Naive thymus-derived CD8-positive, alpha-beta T cell (primary cell): ENCODE measurements around the gene SLC44A1. TPM values are rescaled to one million over a fixed set of nuclear protein-coding genes. Genes with fewer than 3 reads are reported as not detected.

ENCODE experiments used
- ATAC-seq, 2 donors: fragments of 150-1000 bp; cut with Tn5 transposase in 1 of 2; sonication (Bioruptor Pico), chemical (Tn5 transposase) in 1 of 2; 1 replicate in 1 of 2; 2 replicates in 1 of 2; pipeline ENCODE4 v1.10.0; 2021; ENCODE audit warnings: mild to moderate bottlenecking in 2 of 2, moderate library complexity in 2 of 2
- POLR2A ChIA-PET: fragments of 350-600 bp; sonication (Branson Sonifier 250); formaldehyde crosslinking; loops from one replicate; lab custom pipeline; 2021; ENCODE audit warnings: antibody characterized with exemption; lab: Charles Lee
- DNase-seq, 10 donors: peaks; one replicate each; pipeline versions ENCODE4 v3.0.0 to v3.0.0-alpha.2; 2020 to 2022
- H3K27ac Mint-ChIP-seq, 10 donors: one replicate each; pipeline ENCODE4 v1.8.0; 2020 to 2022; ENCODE audit warnings: mild to moderate bottlenecking in 10 of 10, mixed read lengths in 10 of 10, moderate library complexity in 4 of 10, inconsistent platforms in 1 of 10
- H3K27me3 Mint-ChIP-seq, 5 donors: one replicate each; pipeline ENCODE4 v1.8.0; 2021 to 2022; ENCODE audit warnings: mixed read lengths in 5 of 5
- H3K36me3 Mint-ChIP-seq, 3 donors: one replicate each; pipeline ENCODE4 v1.8.0; 2020 to 2022; ENCODE audit warnings: mixed read lengths in 3 of 3, mild to moderate bottlenecking in 2 of 3, inconsistent platforms in 1 of 3
- H3K4me1 Mint-ChIP-seq, 4 donors: one replicate each; pipeline ENCODE4 v1.8.0; 2021 to 2022; ENCODE audit warnings: mixed read lengths in 4 of 4
- H3K4me3 Mint-ChIP-seq, 10 donors: one replicate each; pipeline ENCODE4 v1.8.0; 2020 to 2022; ENCODE audit warnings: mild to moderate bottlenecking in 10 of 10, mixed read lengths in 10 of 10, moderate library complexity in 6 of 10, inconsistent platforms in 1 of 10
- H3K9me3 Mint-ChIP-seq, 9 donors: one replicate each; pipeline ENCODE4 v1.8.0; 2020 to 2022; ENCODE audit warnings: mixed read lengths in 9 of 9, mild to moderate bottlenecking in 3 of 9, inconsistent platforms in 1 of 9, moderate library complexity in 1 of 9
- polyA plus RNA-seq, 3 donors: library from polyadenylated mRNA; unstranded; fragments of 300-500 nt; fragmentation: Illumina TruSeq; gene quantifications; one replicate each; pipeline ENCODE4 v1.2.3, GENCODE V29; 2021
- total RNA-seq, 8 experiments: library from RNA in 2 of 8; stranded (reverse) in 2 of 8; gene quantifications; one replicate each; pipeline ENCODE4 v1.2.3 and lab custom pipeline; 2021 to 2026

SLC44A1 gene
- total and polyA plus RNA-seq, 5 experiments from 2014 or later: 8.2 to 16.8 (median 12.2) TPM

DNA sequence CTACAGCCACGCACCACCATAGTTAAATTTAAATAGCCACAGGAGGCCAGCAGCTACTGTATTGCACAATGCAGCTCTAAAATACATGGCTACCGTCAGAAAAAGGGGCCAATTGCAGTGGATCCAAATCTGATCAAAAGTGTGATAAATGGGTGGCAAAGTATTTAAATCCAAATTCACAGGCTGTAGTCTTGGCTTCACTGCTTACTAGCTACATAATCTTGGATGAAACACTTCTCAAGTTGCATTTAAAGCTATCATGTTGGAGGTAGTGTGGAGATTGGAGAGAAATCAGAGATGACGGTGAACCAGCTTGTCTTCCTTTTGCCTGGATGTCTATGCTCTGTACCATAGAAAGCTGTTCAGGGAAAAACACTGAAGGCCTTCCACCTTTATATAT lies 24.0 kb upstream of the SLC44A1 start:
- POLR2A ChIA-PET: no interaction called here
- peaks cover 0 to 7% (median 2%) of the 10 kb centered on the region in 5 donors for H3K27me3 Mint-ChIP-seq
- H3K36me3 Mint-ChIP-seq: peaks cover 3 to 29% (median 5%) of the 10 kb centered on the region in 3 donors
- DNase-seq (no peak), ATAC-seq (no peak)
- no peaks in the 10 kb centered on the region for H3K4me1 Mint-ChIP-seq
- H3K27ac Mint-ChIP-seq: no peak overlapping the region
- no peak overlapping the region for H3K4me3 Mint-ChIP-seq
- peaks cover 10 to 37% (median 27%) of the 10 kb centered on the region in 9 donors for H3K9me3 Mint-ChIP-seq

DNA sequence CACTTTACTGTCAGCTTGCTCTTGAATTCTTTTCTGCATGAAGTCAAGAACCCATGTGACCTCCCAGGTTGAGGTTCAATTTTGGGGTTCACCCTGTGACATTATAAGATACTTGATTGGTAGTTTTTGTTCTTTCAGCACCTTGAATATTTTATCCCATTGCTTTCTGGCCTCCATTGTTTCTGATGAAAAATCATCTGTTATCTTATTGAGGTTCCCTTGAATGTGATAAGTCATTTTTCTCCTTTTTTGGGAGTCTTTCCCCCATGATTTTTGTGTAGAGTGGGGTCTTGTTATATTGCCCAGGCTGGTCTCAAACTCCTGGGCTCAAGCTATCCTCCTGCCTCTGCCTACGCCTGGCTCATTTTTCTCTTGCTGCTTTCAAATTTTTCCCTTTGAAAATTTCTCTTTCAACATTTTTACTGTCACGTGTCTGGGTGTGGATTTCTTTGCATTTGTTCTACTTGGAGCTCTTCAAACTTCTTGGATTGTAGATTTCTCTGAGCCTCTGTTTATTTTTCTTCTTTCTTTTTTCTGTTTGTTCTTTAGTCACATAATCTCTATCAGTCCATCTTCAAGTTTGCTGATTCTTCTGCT lies 20.8 kb upstream of the SLC44A1 start:
- Mint-ChIP-seq H3K9me3 (peaks cover 10 to 37% (median 28%) of the 10 kb centered on the region in 9 donors), H3K27me3 (peaks cover 0 to 8% (median 3%) of the 10 kb centered on the region in 5 donors), H3K27ac (no peak overlapping the region), H3K4me3 (no peak overlapping the region), H3K36me3 (peaks cover 4 to 29% (median 5%) of the 10 kb centered on the region in 3 donors), H3K4me1 (no peaks in the 10 kb centered on the region)
- DNase-seq (no peak), ATAC-seq (no peak)
- POLR2A ChIA-PET: no interaction called here

DNA sequence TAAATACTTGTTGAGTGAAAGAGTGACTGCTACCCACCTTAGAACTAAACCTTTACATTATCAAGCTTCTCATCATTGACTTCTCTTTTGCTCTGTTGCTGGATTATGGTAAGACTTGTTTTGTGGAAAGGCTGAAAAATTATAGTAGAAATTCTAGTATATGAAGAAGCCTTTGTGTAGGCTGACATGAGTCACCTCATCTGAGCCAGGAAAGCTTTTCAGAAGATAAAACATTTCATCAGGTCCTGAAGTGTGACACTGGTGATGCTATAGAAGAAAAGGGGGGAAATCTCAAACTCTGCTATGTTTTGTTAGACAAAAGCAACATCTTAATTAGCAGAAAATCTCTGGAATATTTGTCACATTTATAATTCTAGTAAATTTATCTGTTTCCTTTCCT lies 18.4 kb upstream of the SLC44A1 start:
- H3K27ac Mint-ChIP-seq: no peak overlapping the region
- POLR2A ChIA-PET: no interaction called here
- H3K27me3 Mint-ChIP-seq: peaks cover 0 to 9% (median 3%) of the 10 kb centered on the region in 5 donors
- H3K36me3 Mint-ChIP-seq: peaks cover 4 to 29% (median 5%) of the 10 kb centered on the region in 3 donors
- H3K4me3 Mint-ChIP-seq: no peak overlapping the region
- peaks cover 10 to 37% (median 28%) of the 10 kb centered on the region in 9 donors for H3K9me3 Mint-ChIP-seq
- DNase-seq: no peak
- H3K4me1 Mint-ChIP-seq: no peaks in the 10 kb centered on the region
- ATAC-seq: no peak

DNA sequence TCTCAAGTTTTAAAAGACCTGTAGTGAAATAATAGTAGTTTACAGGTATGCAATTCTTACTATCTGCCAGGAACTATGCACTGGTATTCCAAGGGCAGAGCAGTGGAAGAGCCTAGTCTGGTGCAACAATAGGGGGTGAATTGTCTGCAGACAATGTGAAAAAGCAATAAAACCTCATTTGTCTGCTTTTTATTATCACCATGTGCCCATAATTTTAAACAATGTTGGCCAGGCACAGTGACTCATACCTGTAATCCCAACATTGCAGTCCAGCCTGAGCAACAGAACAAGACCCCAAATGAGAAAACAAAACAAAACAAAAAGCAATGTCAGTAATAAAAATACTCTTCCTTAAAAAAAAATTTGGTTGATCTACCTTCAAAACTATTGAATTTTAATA lies 12.2 kb upstream of the SLC44A1 start:
- Mint-ChIP-seq H3K4me3 (no peak overlapping the region), H3K36me3 (no peaks in the 10 kb centered on the region), H3K27ac (no peak overlapping the region), H3K4me1 (no peaks in the 10 kb centered on the region), H3K9me3 (no peaks in the 10 kb centered on the region), H3K27me3 (peaks cover 0 to 6% (median 2%) of the 10 kb centered on the region in 5 donors)
- DNase-seq (no peak), ATAC-seq (no peak)
- POLR2A ChIA-PET: no interaction called here

GRCh38 chr9:105233873-105234272 lies 10.6 kb upstream of the SLC44A1 start:
- POLR2A ChIA-PET: no interaction called here
- no peaks in the 10 kb centered on the region for H3K36me3 Mint-ChIP-seq
- no peak overlapping the region for H3K4me3 Mint-ChIP-seq
- H3K27ac Mint-ChIP-seq: no peak overlapping the region
- ATAC-seq (no peak), DNase-seq (no peak)
- H3K27me3 Mint-ChIP-seq: peaks cover 0 to 16% (median 6%) of the 10 kb centered on the region in 5 donors
- H3K4me1 Mint-ChIP-seq: no peaks in the 10 kb centered on the region
- no peaks in the 10 kb centered on the region for H3K9me3 Mint-ChIP-seq

DNA sequence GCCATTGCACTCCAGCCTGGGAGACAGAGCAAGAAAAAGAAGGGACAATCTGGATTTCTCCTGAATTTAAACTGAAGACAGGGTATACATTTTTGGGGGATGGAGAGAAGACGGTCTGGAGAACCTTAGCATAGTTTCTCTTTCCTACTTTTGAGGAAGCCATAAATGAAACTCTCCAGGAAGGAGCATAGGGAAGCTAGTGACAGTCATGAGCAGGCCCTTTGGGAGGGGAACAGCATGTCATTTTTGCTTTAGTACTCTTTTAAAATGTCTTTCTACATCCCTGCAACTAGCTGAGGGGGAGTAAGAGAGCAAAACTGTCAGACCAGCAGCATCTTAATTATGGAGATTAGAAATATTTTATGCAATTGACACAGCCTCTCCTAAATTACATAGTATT lies 8.2 kb upstream of the SLC44A1 start:
- Mint-ChIP-seq H3K27me3 (peaks cover 10 to 23% (median 14%) of the 10 kb centered on the region in 5 donors), H3K4me3 (no peak overlapping the region), H3K9me3 (no peaks in the 10 kb centered on the region), H3K27ac (no peak overlapping the region), H3K4me1 (no peaks in the 10 kb centered on the region), H3K36me3 (no peaks in the 10 kb centered on the region)
- no peak for ATAC-seq
- DNase-seq: no peak
- POLR2A ChIA-PET: no interaction called here

DNA sequence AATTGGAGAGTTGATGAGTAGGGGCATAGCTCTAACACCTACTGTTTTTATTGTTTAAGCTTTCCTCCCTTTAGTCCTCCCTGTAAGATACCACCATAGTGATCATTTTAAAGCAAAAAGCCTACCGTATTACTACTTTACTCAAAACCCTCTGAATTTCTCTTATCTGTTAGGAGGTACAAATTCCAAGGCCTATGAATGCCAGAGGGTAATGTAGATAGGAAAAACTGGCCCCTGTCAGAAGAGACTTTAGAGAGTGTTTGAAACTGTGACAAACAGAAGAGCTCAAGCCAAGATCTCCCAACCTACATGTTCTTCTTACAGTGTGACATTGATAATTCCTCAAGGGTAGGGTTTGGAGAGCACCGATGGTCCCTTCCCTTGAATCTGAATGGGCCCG lies 7.2 kb upstream of the SLC44A1 start:
- Mint-ChIP-seq H3K4me3 (no peak overlapping the region), H3K36me3 (no peaks in the 10 kb centered on the region), H3K9me3 (no peaks in the 10 kb centered on the region), H3K27ac (no peak overlapping the region), H3K4me1 (peaks cover 0 to under 1% (median under 1%) of the 10 kb centered on the region in 4 donors), H3K27me3 (peaks cover 12 to 28% (median 16%) of the 10 kb centered on the region in 5 donors)
- POLR2A ChIA-PET: no interaction called here
- DNase-seq (no peak), ATAC-seq (no peak)

DNA sequence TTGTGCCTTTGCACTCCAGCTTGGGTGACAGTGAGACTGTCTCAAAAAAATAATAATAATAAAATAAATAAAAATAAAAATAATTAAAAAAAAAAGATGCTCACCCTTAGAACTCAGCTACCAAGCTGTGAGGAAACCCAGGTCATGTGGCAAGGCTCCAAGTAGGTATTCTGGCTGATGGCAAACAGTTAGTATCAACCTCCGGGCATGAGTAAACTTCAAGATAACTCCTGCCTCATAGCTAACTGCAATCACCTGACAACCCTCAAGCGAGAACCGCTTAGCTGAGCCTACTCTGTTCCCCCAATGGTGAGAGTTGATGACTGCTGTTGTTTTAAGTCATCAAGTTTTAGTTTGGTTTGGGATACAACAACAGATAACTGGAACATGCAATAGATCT lies 6.1 kb upstream of the SLC44A1 start:
- Mint-ChIP-seq H3K4me3 (no peak overlapping the region), H3K36me3 (no peaks in the 10 kb centered on the region), H3K9me3 (no peaks in the 10 kb centered on the region), H3K27ac (no peak overlapping the region), H3K27me3 (peaks cover 12 to 28% (median 16%) of the 10 kb centered on the region in 5 donors), H3K4me1 (peaks cover 0 to 9% (median 6%) of the 10 kb centered on the region in 4 donors)
- ATAC-seq (no peak), DNase-seq (no peak)
- POLR2A ChIA-PET: no interaction called here

DNA sequence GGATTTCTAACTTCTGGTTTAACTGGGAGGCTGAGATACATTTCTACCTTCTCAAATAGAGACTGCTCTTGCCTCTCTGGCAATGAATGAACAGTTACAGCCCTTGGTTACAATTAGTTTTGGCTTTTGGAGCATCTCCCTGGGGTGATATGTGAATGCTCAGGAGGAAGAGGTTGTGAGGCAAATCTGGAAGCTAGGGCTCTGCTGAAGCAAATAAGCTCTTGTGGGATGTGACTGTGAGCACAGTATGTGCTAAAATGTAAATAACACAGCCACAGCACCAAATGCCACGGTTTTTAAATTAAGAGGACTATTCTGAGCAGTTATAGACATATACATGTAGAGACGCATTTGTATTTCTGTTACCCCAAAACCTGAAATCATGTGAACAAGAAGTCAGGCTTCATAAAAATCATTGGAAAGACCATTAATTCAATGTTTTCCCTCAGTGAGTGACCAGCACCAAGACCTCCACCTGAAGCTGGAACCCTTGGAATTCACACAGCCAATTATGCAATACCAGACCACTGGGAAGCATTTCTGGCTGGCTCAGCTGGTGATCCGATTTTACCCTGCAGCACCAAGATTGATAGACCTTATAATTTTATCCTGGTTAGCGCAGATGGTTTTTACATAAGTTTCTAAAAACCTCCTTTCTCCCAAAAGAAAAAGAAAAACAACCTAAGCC lies 3.0 kb upstream of the SLC44A1 start:
- H3K27me3 Mint-ChIP-seq: peaks cover 12 to 28% (median 14%) of the 10 kb centered on the region in 5 donors
- no peaks in the 10 kb centered on the region for H3K9me3 Mint-ChIP-seq
- POLR2A ChIA-PET: no interaction called here
- no peak overlapping the region for H3K4me3 Mint-ChIP-seq
- no peaks in the 10 kb centered on the region for H3K36me3 Mint-ChIP-seq
- DNase-seq (no peak), ATAC-seq (no peak)
- peaks cover 12 to 30% (median 24%) of the 10 kb centered on the region in 4 donors for H3K4me1 Mint-ChIP-seq
- no peak overlapping the region for H3K27ac Mint-ChIP-seq

- POLR2A ChIA-PET: no interaction called here
- no peaks in the 10 kb centered on the region for H3K36me3 Mint-ChIP-seq
- peaks cover 12 to 27% (median 14%) of the 10 kb centered on the region in 5 donors for H3K27me3 Mint-ChIP-seq
- no peak overlapping the region for H3K27ac Mint-ChIP-seq
- no peaks in the 10 kb centered on the region for H3K9me3 Mint-ChIP-seq
- peak overlapping the region in 2 of 10 donors; percentile 16 to 32 for H3K4me3 Mint-ChIP-seq
- no peak for ATAC-seq
- peaks cover 12 to 35% (median 26%) of the 10 kb centered on the region in 4 donors for H3K4me1 Mint-ChIP-seq
- no peak for DNase-seq
Observed at GRCh38 chr9:105242062-105242461, 2.4 kb upstream of the SLC44A1 start.

DNA sequence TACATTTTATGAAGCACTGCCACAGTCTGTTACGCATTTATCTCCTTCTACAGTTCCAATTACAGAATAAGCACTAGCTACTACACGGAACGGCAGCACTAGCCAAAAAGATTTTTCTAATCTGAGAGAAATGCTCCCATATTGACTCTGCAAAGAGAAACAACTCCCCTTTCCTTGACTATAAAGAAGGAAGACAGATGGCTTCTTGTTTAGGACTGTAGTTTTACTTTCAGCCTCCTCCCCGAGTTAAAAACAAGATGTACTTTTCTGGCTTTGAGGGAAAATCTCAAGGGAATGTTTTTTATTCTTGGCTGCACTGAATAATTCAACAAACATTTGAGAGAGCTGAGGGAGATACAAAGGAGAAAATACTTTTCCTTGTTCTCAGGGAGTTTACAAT lies 1.9 kb upstream of the SLC44A1 start:
- Mint-ChIP-seq H3K27ac (peak overlapping the region in 1 of 10 donors; percentile 51), H3K4me3 (peak overlapping the region in 3 of 10 donors; percentile 16 to 32 (median 28)), H3K36me3 (no peaks in the 10 kb centered on the region), H3K27me3 (peaks cover 12 to 23% (median 14%) of the 10 kb centered on the region in 5 donors), H3K4me1 (peaks cover 12 to 35% (median 27%) of the 10 kb centered on the region in 4 donors), H3K9me3 (no peaks in the 10 kb centered on the region)
- DNase-seq (no peak), ATAC-seq (no peak)
- POLR2A ChIA-PET: no interaction called here

GRCh38 chr9:105243015-105243686 lies 1.3 kb upstream of the SLC44A1 start:
- no peaks in the 10 kb centered on the region for H3K36me3 Mint-ChIP-seq
- H3K9me3 Mint-ChIP-seq: no peaks in the 10 kb centered on the region
- POLR2A ChIA-PET: no interaction called here
- H3K4me1 Mint-ChIP-seq: peaks cover 12 to 35% (median 28%) of the 10 kb centered on the region in 4 donors
- H3K27me3 Mint-ChIP-seq: peaks cover 12 to 23% (median 14%) of the 10 kb centered on the region in 5 donors
- peak overlapping the region in 2 of 10 donors; percentile 27 to 51 for H3K27ac Mint-ChIP-seq
- DNase-seq (no peak), ATAC-seq (no peak)
- peak overlapping the region in 7 of 10 donors; percentile 52 to 96 (median 86) for H3K4me3 Mint-ChIP-seq

DNA sequence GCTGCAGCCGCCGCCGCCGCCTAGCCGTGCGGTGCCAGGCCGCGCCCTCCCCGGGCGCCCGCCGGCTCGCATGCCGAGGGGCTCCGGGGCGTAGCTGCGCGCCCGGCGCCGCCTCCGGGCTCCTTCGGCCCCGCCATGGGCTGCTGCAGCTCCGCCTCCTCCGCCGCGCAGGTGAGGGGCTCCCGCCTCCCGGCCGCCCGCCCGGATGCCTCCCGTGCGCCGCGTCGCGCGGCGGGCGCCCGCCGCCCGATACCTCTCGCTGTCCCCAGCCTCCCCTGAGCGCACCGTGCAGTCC lies 230 bp downstream of the SLC44A1 start:
- Mint-ChIP-seq H3K27me3 (peaks cover 5 to 15% (median 10%) of the 10 kb centered on the region in 5 donors), H3K4me3 (peak overlapping the region; percentile 85 to 96 (median 92))

More for the DNA sequence above, 230 bp downstream of the SLC44A1 start:
- Mint-ChIP-seq H3K27ac (peak overlapping the region in 8 of 10 donors; percentile 29 to 92 (median 87)), H3K36me3 (no peaks in the 10 kb centered on the region), H3K9me3 (no peaks in the 10 kb centered on the region), H3K4me1 (peaks cover 12 to 35% (median 30%) of the 10 kb centered on the region in 4 donors)
- DNase-seq (no peak), ATAC-seq (peak in 1 of 2 donors; percentile 74)
- POLR2A ChIA-PET: interaction anchor here (0.9 to 1.7 kb wide), 7 partner anchors 40 to 449 kb away, joined by 3 to 10 read pairs (median 3); partner anchors contain the start of gene TMEM38B
